Activated CD4-positive, alpha-beta T cell treated with anti-CD3 and anti-CD28 coated beads, Interleukin-2, amount 50 U/mL, for 1 hour (primary cell): Measurements from ENCODE around the gene NAP1L1.
"Not testable (repeated sequence)": the region's sequence is repeated elsewhere in the genome, so short reads cannot be mapped to it uniquely, and the experiment has no call there.

Experiments
- DNase-seq: peaks from one replicate; pipeline ENCODE4 v3.0.0-alpha.2; 2020

The NAP1L1 gene

DNA sequence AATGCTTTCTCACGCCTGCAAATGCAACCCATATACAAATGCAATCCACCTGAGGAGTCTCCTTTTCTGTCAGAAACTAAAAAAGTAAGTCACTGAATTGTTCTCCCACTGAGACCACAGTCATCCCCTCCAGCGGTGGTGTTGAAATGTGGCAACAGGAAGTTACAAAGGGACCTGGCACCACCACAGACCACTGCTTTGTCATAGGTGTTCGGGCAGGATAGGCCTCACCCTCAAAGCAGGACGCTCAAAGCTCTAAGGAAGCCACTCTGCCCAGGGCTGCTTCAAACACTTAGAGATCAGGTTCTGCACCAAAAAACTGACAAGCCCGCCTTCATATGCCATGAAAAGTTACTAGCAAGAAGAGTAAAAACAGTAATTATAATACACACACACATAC is 64.2 kb downstream of the NAP1L1 start:
- DNase-seq = peak; percentile 54

DNA sequence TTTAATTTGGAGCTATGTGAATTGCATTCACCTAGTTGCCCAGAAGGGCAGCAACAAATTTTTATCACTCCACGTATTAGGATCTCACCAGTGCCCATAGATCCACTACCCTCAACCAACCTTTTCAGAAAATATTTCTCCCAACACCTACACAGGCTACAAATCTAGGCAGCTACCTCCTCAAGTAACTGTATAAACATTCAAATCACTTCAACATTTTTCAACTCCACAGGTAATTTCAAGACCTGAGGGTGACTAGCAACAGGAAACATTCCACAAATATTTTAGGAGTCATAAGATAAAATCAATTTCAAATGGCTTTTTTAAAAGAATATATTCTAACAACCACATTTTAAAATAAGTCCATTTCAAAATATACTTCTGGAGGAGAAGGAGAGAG is 65.8 kb downstream of the NAP1L1 start:
- DNase-seq = no peak

DNA sequence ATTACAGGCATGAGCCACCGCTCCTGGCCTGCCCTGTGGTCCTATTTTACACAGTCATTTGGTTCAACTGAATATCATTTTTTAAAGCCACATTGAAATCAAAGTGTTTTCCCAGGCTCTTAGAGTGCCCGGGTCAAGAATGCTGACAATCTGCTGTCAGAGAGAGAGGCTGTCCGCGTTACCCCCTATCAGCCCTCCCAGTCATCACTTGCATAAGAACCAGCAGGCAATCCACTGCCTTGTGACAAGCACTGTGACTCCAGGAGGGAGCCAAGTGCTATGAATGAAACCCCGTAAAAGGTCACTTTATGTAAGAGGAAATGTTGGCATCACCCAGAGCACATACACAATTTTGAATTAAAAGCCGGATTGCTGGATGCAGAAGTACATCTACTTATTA is 66.4 kb downstream of the NAP1L1 start:
- DNase-seq = no peak

DNA sequence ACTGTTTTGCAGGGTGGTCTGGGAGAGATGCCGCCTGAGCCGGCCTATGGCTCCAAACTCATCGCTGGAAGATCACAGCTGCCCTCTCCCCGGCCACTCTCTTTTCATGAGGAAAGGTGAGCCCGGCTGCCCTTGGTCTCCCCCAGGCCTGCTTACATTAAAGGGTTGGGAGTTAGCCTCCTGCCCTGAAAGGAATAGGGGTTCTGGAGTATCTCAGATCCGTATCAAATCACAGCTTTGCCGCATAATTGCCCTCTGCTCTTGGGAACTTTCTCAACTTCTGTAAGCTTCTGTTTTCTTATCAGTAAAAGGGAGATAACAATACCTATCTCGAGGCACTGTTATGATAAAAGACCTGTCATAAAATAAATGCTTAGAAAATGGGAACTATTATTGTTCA is 70.5 kb downstream of the NAP1L1 start:
- DNase-seq = no peak

DNA sequence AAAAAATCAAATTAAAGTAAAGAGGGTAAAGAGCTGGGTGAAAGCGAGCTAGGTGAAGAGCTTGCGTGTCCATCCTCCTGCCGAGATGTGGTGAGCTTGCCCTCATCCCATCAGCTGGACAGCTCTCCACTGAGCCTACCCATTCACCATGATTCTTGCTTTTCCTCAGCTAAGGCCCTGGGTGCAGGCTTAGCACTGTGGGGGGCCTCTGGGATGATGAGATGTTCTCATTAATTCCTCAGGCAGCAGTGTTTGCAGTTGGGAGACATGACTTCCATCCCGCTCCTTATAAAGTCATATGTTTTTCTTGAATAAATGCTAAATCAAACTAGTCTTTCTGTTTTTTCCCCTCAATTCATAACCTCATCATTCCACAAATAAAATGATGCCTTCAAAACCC is 70.9 kb downstream of the NAP1L1 start:
- no peak for DNase-seq

DNA sequence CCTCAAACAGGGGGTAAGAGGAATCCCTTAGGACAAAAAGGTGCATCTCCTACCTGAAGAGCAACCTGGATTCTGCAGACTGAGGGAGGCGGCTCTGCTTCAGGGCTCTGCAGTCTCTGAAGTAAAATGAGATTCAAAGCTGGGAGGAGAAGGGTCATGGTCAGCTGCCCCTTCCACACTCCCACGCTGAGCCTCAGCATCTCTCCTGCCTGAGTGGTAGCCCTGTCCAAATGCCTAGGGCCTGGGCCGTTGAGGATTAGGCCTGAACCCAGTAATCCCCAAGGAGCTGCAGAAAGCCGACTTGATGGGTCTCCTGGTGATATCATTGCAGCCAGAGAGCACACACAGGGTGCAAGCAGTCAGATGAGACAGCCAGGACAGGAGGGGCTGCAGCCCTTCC is 71.8 kb downstream of the NAP1L1 start:
- no peak for DNase-seq

DNA sequence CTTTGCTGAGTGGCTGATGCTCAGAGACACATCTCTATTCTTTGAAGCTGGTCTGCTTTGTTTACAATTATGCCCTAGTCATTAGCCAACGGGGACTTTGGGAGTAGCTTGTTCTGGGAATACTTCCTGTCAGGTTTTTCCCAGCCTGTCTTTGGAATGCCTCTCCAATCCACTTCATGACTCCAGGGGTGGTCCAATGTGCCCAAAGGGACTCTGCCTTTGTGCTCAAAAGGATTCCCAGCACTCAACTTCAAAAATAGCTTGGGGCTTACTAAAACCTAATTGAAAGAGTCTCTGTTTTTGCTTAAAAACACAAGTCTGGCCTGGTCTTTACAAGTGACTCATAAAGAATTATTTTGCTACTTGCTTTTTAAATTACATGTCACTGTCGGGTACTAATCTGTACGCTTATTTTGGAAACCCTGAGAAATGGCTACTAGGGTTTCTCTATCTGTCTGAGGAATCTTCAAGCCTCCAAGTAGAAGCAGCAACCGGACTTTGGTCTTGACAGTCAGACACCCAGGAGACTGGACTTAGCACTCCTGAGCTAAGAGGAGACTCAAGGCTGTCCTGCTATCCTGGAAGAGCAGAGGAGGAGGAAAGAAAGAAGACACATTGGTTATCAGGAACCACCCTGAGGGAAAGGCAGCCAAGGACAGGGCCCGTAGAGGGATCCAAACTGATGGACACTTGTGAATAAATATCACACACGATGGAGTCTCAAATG is 73.6 kb downstream of the NAP1L1 start:
- no peak for DNase-seq

DNA sequence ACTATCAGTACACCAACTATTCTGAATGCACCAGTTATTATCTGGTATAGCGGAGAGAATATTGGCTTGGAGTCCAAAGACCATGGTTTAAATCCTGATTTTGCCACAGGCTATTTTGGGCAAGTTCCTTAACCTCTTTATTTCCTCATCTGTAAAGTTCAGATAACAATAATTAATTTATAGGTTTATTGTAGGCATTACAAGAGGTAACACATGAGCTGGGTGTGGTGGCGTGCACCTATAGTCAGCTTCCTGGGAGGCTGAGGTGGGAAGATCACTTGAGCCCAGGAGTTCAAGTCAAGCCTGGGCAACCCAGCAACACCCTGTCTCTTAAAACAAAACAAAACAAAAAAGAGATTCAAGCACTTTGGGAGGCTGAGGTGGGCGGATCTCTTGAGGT is 76.1 kb downstream of the NAP1L1 start:
- DNase-seq = no peak

- DNase-seq = no peak
Observed at GRCh38 chr12:76007640-76008039, 76.8 kb downstream of the NAP1L1 start.

GRCh38 chr12:76006028-76006925 is 78.2 kb downstream of the NAP1L1 start:
- DNase-seq = no peak

DNA sequence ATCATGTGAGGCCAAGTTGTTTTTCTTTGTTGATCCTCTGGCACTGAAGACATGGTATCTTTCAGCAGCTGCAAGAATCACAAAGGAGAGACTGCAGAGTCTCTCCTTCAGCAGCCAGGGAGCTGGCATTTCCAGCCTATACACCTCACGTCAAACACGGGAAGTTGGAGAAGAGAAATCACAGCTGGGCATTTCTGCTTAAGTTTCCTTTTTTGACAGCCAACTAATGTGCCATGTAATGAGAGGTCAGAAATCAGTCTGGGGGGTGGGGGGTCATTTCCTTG is 81.2 kb downstream of the NAP1L1 start:
- no peak for DNase-seq

- DNase-seq = no peak
Observed at GRCh38 chr12:76002598-76003354, 81.7 kb downstream of the NAP1L1 start.

DNA sequence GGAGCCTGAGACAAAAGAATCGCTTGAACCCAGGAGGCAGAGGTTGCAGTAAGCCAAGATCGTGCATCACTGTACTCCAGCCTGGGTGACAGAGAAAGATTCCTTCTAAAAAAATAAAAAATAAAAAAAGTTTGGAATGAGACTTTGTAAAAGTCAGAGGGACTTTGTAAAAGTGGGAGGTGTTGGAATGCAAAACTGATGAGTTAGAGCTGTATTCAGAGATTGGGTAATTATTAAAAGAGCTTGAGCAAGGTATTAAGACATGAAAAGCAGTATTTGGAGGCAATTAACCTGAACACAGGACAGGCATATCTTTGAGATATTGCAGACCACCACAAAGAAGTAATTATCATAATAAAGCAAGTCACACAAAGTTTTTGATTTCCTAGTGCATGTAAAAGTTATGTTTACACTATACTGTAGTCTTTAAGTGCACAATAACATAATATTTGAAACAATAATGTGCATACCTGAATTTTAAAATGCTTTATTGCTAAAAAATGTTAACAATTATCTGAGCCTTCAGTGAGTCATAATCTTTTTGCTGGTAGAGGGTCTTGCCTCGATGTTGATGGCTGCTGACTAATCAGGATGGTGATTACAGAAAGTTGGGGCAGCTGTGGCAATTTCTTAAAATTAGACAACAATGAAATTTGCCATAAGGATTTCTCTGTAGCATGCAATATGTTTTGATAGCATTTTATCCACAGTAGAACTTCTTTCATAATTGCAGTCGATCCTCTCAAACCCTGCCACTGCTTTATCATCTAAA is 86.0 kb downstream of the NAP1L1 start:
- no peak for DNase-seq

GRCh38 chr12:75997658-75998057 is 86.8 kb downstream of the NAP1L1 start:
- DNase-seq = no peak

- no peak for DNase-seq
Observed at GRCh38 chr12:75996861-75997447, 87.5 kb downstream of the NAP1L1 start.

GRCh38 chr12:75995691-75996090 is 88.8 kb downstream of the NAP1L1 start:
- DNase-seq = no peak

DNA sequence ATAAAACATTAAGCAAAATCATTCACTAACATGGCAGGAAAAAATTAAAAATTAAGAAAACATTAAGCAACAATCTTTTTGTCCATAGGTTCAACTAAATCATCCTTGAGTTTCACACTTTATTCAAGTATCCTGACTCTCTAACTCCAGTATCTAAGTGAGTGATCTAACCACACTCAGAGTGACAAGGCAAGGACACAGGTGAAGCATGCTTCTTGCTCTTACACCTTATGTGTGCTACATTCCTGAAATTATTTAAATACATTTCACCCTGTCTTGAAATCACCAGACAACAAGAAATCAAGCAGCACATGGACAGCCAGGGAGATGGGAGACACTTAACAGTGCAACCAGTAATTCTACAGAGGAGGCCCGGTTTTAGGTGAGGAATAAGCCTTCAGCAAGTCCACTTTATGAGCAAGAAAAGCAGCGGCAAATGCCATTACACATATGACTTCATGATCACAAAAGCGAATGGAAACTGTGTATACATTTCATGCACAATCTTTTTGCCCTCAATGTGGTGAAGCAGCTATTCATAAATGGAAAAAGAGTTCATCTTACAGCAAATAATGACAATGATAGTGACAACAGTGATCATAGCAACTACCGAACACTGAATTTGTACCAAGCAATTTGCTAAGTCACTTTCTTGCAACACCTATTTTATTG is 90.3 kb downstream of the NAP1L1 start:
- no peak for DNase-seq

GRCh38 chr12:75991753-75992152 is 92.7 kb downstream of the NAP1L1 start:
- no peak for DNase-seq

DNA sequence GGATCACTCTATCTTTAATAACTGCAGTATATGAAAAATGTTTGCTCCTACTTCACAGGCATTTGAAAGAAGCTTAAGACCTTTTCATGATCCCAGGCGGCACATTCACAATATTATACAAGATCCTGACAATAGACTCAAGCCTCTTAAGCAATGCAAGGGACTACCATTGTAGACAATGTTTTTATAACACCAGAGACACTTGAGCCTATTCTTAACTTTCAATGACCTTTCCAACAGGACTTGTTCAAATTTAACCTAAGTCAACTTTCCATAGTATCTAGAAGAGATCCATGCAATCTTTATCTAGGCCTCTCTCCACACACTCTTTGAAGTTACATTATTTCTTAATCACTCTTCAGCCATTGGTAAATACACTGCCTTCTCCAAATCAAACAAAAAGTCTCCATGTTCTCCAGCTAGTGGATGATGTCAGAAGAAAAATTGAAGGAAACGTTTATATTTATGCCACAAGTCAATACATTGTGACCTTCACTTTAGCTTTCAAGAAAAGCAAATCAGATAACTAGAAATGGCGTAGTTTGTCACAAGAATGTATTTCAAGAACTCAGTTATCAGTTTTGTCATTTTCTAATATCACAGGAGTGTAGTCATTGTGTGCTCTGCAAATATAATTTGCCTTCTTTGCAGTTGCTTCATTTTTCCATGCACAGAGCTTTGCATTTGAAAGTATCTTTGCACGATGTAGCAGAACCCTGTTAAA is 94.1 kb downstream of the NAP1L1 start:
- no peak for DNase-seq

DNA sequence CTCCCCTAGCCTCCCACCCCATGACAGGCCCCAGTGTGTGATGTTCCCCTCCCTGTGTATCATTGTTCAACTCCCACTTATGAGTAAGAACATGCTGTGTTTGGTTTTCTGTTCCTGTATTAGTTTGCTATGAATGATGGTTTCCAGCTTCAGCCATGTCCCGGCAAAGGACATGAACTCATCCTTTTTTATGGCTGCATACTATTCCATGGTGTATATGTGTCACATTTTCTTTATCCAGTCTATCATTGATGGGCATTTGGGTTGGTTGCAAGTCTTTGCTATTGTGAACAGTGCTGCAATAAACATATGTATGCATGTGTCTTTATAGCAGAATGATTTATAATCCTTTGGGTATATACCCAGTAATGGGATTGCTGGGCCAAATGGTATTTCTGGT is 96.8 kb downstream of the NAP1L1 start:
- not testable (repeated sequence) for DNase-seq
